ENCODE measurements around the gene IFITM1. TPM values are rescaled to one million over a fixed set of nuclear protein-coding genes. Genes with fewer than 3 reads are reported as not detected.
"Not testable (repeated sequence)": the region's sequence is repeated elsewhere in the genome, so short reads cannot be mapped to it uniquely, and the experiment has no call there.

IFITM1 gene
- total RNA-seq, 2 experiments from 2014 or later: 36.4 to 72.4 TPM

DNA sequence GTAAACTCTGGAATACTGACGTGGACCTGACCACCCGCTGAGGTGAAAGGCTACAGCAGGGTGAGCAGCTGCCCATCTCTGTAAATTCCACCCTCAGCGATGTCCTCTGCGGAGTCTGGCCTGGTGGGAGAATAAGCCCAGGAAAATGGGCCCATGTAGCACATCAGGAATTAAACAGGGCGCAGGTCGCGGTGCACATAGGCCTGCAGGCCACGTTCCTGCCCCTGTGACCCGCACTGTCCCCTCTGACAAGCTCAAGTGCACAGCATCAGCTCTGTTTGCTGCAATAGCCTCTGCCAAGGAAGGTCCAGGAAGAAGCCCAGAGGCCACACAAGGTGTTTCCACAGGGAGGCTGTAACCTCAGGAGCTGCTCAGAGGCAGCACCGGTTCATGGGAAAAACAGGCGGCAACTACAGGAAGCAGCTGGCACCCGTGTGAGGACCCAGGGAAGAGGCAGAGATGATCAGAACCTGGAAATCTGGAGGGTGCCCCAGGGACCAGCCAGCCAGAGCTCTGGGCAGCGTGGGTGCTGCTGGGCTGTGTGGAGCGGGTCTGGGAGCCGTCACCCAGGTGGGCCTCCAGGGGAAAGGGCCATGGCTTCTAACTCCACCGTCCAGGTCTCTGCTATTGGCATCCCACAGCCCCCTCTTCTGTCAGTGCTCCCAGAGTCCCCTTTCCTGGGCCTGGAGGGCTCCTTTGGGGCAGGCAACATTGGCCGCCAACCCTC, 7.0 kb upstream of the IFITM1 start:
- Histone ChIP-seq H3K36me3 (ENCODE audit: insufficient read depth, low read length) (no peaks in the 10 kb centered on the region), H4K20me1 (ENCODE audit: insufficient read depth, low read length) (no peaks in the 10 kb centered on the region), H3K9me2 (ENCODE audit: insufficient read depth, low read length) (no peaks in the 10 kb centered on the region), H3K27ac (ENCODE audit: low read depth, low read length, poor library complexity, severe bottlenecking) (no peak overlapping the region), H2AFZ (ENCODE audit: low read length) (no peak overlapping the region), H3K4me2 (ENCODE audit: low read length) (no peak overlapping the region), H3K4me1 (ENCODE audit: insufficient read depth, low read length, poor library complexity, severe bottlenecking) (peaks cover 34% of the 10 kb centered on the region), H3K9me3 (ENCODE audit: low read length) (no peaks in the 10 kb centered on the region), H3K4me3 (ENCODE audit: low read depth, low read length, poor library complexity, severe bottlenecking) (no peak overlapping the region), H3K79me2 (ENCODE audit: insufficient read depth, low read depth, low read length) (no peaks in the 10 kb centered on the region)
- ChIA-PET CTCF (ENCODE audit: unreplicated experiment) (interaction anchor here (1.5 kb wide), 1 partner anchor 34 kb away, joined by 5 read pairs; no protein-coding TSS in a partner anchor), POLR2A (interaction anchor here (0.7 to 1.2 kb wide), 2 partner anchors 10 to 24 kb away, joined by 3 to 4 read pairs; no protein-coding TSS in a partner anchor)
- no TSS peak for BruUV-seq (replicated peaks)
- intact Hi-C loops (cut with micrococcal nuclease; ENCODE audit: unreplicated experiment): loop anchor here (10.0 kb wide), 1 partner anchor 52 kb away; no protein-coding TSS in a partner anchor
- DNase-seq (ENCODE audit: low spot score): no peak
- TF ChIP-seq EZH2phosphoT487 (IDR thresholded peaks at IDR 0.05; ENCODE audit: borderline replicate concordance, low read depth, low read length): no peak
- TF ChIP-seq, protein P1, sequence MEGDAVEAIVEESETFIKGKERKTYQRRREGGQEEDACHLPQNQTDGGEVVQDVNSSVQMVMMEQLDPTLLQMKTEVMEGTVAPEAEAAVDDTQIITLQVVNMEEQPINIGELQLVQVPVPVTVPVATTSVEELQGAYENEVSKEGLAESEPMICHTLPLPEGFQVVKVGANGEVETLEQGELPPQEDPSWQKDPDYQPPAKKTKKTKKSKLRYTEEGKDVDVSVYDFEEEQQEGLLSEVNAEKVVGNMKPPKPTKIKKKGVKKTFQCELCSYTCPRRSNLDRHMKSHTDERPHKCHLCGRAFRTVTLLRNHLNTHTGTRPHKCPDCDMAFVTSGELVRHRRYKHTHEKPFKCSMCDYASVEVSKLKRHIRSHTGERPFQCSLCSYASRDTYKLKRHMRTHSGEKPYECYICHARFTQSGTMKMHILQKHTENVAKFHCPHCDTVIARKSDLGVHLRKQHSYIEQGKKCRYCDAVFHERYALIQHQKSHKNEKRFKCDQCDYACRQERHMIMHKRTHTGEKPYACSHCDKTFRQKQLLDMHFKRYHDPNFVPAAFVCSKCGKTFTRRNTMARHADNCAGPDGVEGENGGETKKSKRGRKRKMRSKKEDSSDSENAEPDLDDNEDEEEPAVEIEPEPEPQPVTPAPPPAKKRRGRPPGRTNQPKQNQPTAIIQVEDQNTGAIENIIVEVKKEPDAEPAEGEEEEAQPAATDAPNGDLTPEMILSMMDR (conservative IDR thresholded peaks at IDR 0.05; ENCODE audit: low read length): no peak

DNA sequence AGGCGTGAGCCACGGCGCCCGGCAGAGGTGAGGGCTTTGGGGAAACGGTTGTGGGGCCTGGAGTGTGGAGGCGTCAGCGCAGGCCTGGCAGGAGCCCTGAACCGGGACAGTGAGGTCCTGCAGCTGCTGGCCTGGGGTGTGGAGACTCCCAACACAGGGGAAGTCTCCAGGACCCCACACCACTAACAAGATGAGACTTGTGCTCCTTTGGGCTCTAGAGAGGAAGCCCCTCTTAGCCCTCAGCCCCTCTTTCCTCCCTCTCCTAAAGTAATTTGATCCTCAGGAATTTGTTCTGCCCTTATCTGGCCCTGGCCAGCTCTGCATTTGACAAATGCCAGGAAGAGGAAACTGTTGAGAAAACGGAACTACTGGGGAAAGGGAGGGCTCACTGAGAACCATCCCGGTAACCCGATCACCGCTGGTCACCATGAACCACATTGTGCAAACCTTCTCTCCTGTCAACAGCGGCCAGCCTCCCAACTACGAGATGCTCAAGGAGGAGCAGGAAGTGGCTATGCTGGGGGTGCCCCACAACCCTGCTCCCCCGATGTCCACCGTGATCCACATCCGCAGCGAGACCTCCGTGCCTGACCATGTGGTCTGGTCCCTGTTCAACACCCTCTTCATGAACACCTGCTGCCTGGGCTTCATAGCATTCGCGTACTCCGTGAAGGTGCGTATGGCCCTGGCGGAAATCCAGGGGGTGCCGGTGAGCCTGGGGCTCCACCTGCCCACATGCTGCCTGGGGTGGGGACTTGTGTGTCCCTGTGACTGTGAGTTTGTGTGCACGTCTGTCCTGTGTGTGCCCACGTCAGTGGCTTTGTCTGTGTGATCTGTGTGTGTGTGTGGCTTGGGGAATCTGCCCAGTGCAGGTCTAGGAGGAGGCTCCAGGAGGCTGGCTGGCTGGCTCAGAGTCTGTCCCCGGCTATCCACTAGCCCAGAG, 5.8 kb upstream of the IFITM1 start, which contains the start of gene IFITM2:
IFITM2 (plus strand) TSS at position 51 of the 943 bp plus-strand sequence; CDS start at position 428, 377 bp downstream.
- POLR2A ChIA-PET: interaction anchor here (0.6 kb wide), 1 partner anchor 9 kb away, joined by 3 read pairs; no protein-coding TSS in a partner anchor
- H2AFZ ChIP-seq (ENCODE audit: low read length): peak within 1 kb of the TSS; percentile 63; the same call in 1 of the 2 replicates
- H4K20me1 ChIP-seq (ENCODE audit: insufficient read depth, low read length); H3K36me3 ChIP-seq (ENCODE audit: insufficient read depth, low read length); H3K27ac ChIP-seq (ENCODE audit: low read depth, low read length, poor library complexity, severe bottlenecking); DNase-seq (ENCODE audit: low spot score); H3K79me2 ChIP-seq (ENCODE audit: insufficient read depth, low read depth, low read length); CTCF ChIA-PET (ENCODE audit: unreplicated experiment); H3K9me3 ChIP-seq (ENCODE audit: low read length); H3K9me2 ChIP-seq (ENCODE audit: insufficient read depth, low read length): not testable (repeated sequence)
- H3K4me3 ChIP-seq (ENCODE audit: low read depth, low read length, poor library complexity, severe bottlenecking): peak within 1 kb of the TSS; percentile 39
- intact Hi-C loops (cut with micrococcal nuclease; ENCODE audit: unreplicated experiment): loop anchor here (10.0 kb wide), 1 partner anchor 53 kb away; no protein-coding TSS in a partner anchor
- H3K4me2 ChIP-seq (ENCODE audit: low read length): peak within 1 kb of the TSS; percentile 48; the same call in 1 of the 2 replicates
- peaks cover 44% of the 10 kb centered on the region for H3K4me1 ChIP-seq (ENCODE audit: insufficient read depth, low read length, poor library complexity, severe bottlenecking)
- TSS peak; percentile 96 for BruUV-seq (replicated peaks)

DNA sequence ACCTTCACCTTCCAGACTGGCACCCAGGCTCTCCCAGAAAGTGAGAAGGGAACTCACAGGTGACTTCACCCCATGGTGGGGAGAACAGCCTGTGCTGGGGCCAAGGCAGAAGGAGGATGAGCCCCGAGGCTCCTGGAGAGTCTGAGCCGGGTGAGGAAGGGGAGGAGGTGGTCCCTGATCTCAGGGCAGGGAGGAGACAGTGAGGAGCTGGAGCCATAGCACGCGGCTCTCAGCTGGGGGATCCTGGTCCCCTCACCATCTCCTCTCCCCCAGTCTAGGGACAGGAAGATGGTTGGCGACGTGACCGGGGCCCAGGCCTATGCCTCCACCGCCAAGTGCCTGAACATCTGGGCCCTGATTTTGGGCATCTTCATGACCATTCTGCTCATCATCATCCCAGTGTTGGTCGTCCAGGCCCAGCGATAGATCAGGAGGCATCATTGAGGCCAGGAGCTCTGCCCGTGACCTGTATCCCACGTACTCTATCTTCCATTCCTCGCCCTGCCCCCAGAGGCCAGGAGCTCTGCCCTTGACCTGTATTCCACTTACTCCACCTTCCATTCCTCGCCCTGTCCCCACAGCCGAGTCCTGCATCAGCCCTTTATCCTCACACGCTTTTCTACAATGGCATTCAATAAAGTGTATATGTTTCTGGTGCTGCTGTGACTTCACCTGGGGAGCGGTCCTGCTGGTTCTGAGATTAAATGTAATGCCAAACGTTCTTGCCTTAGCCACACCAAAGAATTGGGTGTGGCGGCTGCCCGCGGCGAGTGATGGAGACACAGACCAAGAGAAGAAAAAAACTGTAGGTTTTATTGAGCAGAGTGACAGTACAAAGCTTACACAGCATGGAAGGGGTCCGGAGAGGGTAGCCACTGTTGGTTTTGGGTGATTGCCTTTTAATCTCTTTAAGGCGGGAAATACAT, 4.8 kb upstream of the IFITM1 start:
- DNase-seq (ENCODE audit: low spot score); H3K9me3 ChIP-seq (ENCODE audit: low read length); H3K4me2 ChIP-seq (ENCODE audit: low read length); H3K4me3 ChIP-seq (ENCODE audit: low read depth, low read length, poor library complexity, severe bottlenecking); POLR2A ChIA-PET; H3K9me2 ChIP-seq (ENCODE audit: insufficient read depth, low read length); CTCF ChIA-PET (ENCODE audit: unreplicated experiment); H3K79me2 ChIP-seq (ENCODE audit: insufficient read depth, low read depth, low read length); BruUV-seq (replicated peaks); H3K27ac ChIP-seq (ENCODE audit: low read depth, low read length, poor library complexity, severe bottlenecking); H4K20me1 ChIP-seq (ENCODE audit: insufficient read depth, low read length); H3K36me3 ChIP-seq (ENCODE audit: insufficient read depth, low read length); H2AFZ ChIP-seq (ENCODE audit: low read length): not testable (repeated sequence)
- H3K4me1 ChIP-seq (ENCODE audit: insufficient read depth, low read length, poor library complexity, severe bottlenecking): peaks cover 47% of the 10 kb centered on the region
- intact Hi-C loops (cut with micrococcal nuclease; ENCODE audit: unreplicated experiment): loop anchor here (10.0 kb wide), 1 partner anchor 54 kb away; no protein-coding TSS in a partner anchor

DNA sequence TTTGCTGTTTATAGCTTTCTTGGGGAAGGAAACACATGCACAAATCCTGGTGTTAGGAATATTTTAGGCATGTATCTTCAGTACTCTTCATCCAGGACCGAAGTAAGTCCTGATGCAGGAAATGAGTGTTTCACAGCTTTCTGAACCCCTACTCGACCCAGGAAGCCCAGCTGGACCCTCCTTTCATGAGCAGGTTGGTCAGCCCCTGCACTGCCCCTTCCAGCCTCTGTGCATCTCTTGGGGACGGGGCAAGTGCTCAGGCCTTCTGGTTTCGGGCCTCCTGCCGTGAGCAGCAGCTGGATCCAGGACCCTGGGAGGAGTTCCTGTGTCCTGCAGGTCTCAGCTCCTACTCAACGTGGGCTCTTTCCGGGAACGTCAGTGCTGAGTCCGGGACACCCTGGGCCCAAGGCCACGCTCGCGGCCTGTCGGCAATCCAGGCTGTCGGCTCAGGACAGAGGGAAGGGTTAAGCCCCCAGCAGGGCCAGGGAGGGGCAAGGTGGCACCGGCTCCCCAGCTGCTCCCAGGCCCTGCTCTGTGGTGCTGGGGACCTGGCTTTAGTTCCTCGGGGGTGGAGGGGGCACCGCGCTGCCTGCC, 3.8 kb upstream of the IFITM1 start:
- POLR2A ChIA-PET; DNase-seq (ENCODE audit: low spot score); H4K20me1 ChIP-seq (ENCODE audit: insufficient read depth, low read length); H3K4me2 ChIP-seq (ENCODE audit: low read length); CTCF ChIA-PET (ENCODE audit: unreplicated experiment); BruUV-seq (replicated peaks); H2AFZ ChIP-seq (ENCODE audit: low read length); H3K36me3 ChIP-seq (ENCODE audit: insufficient read depth, low read length); H3K79me2 ChIP-seq (ENCODE audit: insufficient read depth, low read depth, low read length); H3K4me3 ChIP-seq (ENCODE audit: low read depth, low read length, poor library complexity, severe bottlenecking); H3K27ac ChIP-seq (ENCODE audit: low read depth, low read length, poor library complexity, severe bottlenecking); H3K9me2 ChIP-seq (ENCODE audit: insufficient read depth, low read length); H3K9me3 ChIP-seq (ENCODE audit: low read length): not testable (repeated sequence)
- intact Hi-C loops (cut with micrococcal nuclease; ENCODE audit: unreplicated experiment): loop anchor here (10.0 kb wide), 1 partner anchor 55 kb away; no protein-coding TSS in a partner anchor
- H3K4me1 ChIP-seq (ENCODE audit: insufficient read depth, low read length, poor library complexity, severe bottlenecking): peaks cover 49% of the 10 kb centered on the region

All from OCI-LY7 (cell line).